ENCODE data around the gene ZAP70.
A peak's percentile ranks its signal among the peaks of the same experiment; 100 is the strongest.

Gene ZAP70

GRCh38 chr2:97763176-97763845 lies 49.9 kb downstream of the ZAP70 start:
- H3K4me3 ChIP-seq (replicated peaks; ENCODE audit: low read depth, low read length) = no peak overlapping the region
- TF ChIP-seq, protein P1, sequence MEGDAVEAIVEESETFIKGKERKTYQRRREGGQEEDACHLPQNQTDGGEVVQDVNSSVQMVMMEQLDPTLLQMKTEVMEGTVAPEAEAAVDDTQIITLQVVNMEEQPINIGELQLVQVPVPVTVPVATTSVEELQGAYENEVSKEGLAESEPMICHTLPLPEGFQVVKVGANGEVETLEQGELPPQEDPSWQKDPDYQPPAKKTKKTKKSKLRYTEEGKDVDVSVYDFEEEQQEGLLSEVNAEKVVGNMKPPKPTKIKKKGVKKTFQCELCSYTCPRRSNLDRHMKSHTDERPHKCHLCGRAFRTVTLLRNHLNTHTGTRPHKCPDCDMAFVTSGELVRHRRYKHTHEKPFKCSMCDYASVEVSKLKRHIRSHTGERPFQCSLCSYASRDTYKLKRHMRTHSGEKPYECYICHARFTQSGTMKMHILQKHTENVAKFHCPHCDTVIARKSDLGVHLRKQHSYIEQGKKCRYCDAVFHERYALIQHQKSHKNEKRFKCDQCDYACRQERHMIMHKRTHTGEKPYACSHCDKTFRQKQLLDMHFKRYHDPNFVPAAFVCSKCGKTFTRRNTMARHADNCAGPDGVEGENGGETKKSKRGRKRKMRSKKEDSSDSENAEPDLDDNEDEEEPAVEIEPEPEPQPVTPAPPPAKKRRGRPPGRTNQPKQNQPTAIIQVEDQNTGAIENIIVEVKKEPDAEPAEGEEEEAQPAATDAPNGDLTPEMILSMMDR (IDR thresholded peaks at IDR 0.05; ENCODE audit: low read length, missing control alignments) = no peak
- no peak for DNase-seq (ENCODE audit: low read depth)

DNA sequence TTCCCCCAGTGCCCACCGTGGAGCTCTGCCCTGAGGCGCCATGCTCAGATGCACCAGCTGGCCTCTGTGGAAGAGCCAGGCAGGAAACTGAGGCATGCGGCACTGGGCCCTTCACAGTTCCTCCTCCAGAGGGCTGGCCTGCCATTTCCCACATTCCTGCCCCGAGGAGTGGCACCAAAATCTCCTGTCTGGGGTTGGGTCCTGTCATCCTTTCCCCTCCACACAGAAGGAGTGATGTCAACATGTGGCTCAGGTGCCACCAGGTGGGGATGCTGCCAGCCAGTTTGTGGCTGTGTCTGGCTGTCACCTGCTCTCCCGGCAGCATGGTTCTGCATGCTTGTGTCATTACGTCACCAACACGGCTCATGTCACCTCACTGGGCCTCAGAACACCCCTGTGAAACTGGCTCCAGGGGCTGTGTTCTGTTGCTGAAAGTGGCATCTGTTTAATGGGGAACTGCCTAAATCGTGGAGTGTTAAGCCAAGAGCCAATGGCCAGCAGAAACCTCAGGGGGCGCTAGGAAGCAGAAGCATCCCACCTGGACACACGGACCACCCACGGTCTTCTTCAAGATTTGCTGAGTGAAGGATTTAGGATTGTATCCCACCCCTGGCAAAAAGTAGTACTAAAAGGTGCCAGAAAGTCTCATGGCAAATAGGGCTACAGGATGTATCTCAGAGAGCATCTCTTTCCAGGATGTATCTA lies 51.3 kb downstream of the ZAP70 start:
- TF ChIP-seq, protein P1 (IDR thresholded peaks at IDR 0.05; ENCODE audit: low read length, missing control alignments) = no peak

GRCh38 chr2:97765933-97766332 lies 52.6 kb downstream of the ZAP70 start:
- DNase-seq (ENCODE audit: low read depth) = no peak
- H3K4me3 ChIP-seq (replicated peaks; ENCODE audit: low read depth, low read length) = no peak overlapping the region
- TF ChIP-seq, protein P1 (IDR thresholded peaks at IDR 0.05; ENCODE audit: low read length, missing control alignments) = no peak

More for the DNA sequence above, 51.3 kb downstream of the ZAP70 start:
- H3K4me3 ChIP-seq (replicated peaks; ENCODE audit: low read depth, low read length) = no peak overlapping the region
- DNase-seq (ENCODE audit: low read depth) = no peak

DNA sequence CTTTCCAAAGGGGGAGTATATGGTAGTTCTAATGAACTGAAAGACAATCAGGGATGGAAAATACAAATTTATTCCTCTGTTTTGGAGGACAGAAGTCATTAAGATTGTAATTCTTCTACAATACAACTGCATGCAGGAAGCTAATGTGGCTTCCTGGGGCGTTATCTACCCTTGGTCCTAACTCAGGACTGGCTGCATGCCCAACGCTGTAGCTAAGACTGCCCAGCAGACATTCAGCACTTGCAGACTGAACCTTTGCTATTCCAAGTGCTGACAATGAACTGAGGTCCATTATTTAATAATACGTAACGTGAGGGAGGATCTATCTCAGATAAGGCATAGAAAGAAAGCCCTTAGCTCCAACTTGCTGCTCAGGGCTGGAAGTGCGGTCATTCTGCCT lies 53.2 kb downstream of the ZAP70 start:
- TF ChIP-seq, protein P1 (IDR thresholded peaks at IDR 0.05; ENCODE audit: low read length, missing control alignments) = no peak
- no peak overlapping the region for H3K4me3 ChIP-seq (replicated peaks; ENCODE audit: low read depth, low read length)
- DNase-seq (ENCODE audit: low read depth) = peak; percentile 17

- TF ChIP-seq, protein P1 (IDR thresholded peaks at IDR 0.05; ENCODE audit: low read length, missing control alignments) = no peak
- no peak for DNase-seq (ENCODE audit: low read depth)
- no peak overlapping the region for H3K4me3 ChIP-seq (replicated peaks; ENCODE audit: low read depth, low read length)
Observed at GRCh38 chr2:97769308-97769707, 55.9 kb downstream of the ZAP70 start.

DNA sequence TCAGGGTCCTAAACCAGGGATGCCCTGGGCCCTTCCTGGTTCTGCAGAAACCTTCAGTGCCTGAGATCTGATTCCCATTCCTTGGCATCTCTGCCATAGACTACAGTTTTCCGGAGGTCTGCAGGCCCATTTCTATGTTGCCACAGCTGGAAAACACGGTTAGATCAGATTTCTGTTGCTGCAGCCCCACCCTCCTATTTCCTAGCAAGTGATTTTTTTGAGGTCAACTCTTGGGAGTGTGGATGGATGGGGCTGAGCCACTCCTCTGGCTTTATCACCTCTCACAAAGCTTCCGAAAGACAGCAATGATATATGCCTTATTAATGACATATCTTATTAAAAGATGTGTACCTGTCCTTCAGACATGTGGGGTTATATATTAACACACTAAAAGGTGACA lies 56.3 kb downstream of the ZAP70 start:
- no peak for DNase-seq (ENCODE audit: low read depth)
- TF ChIP-seq, protein P1 (IDR thresholded peaks at IDR 0.05; ENCODE audit: low read length, missing control alignments) = no peak
- no peak overlapping the region for H3K4me3 ChIP-seq (replicated peaks; ENCODE audit: low read depth, low read length)
